Suprapubic skin (tissue), 4 donors: ENCODE measurements around the gene PARD3B. TPM values are rescaled to one million over a fixed set of nuclear protein-coding genes. Genes with fewer than 3 reads are reported as not detected.

Experiments used
- DNase-seq, 2 donors: peaks; one replicate each; pipeline ENCODE4 v3.0.0-alpha.2; 2019; ENCODE audit warnings: low spot score in 2 of 2
- H3K27ac ChIP-seq: fragments of 200-600 bp; sonication (generic); one replicate; pipeline ENCODE4 v1.5.1; 2019
- H3K27me3 ChIP-seq: fragments of 200-600 bp; sonication (generic); one replicate; pipeline ENCODE4 v1.5.1; 2019
- H3K36me3 ChIP-seq: fragments of 200-600 bp; sonication (generic); one replicate; pipeline ENCODE4 v1.5.1; 2019
- H3K4me1 ChIP-seq: fragments of 200-600 bp; sonication (generic); one replicate; pipeline ENCODE4 v1.5.1; 2019
- H3K4me3 ChIP-seq: fragments of 200-600 bp; sonication (generic); one replicate; pipeline ENCODE4 v1.5.1; 2019; ENCODE audit warnings: mild to moderate bottlenecking
- H3K9me3 ChIP-seq: fragments of 200-600 bp; sonication (generic); one replicate; pipeline ENCODE4 v1.5.1; 2019
- CTCF ChIP-seq, 2 donors: fragments of 200-600 bp in 1 of 2; fragments of 450-650 bp in 1 of 2; sonication (generic) in 1 of 2; IDR thresholded peaks; one replicate each; pipeline ENCODE4 v1.5.1; 2016 to 2019; ENCODE audit warnings: antibody characterized with exemption in 2 of 2, mild to moderate bottlenecking in 1 of 2, moderate library complexity in 1 of 2
- EP300 ChIP-seq: sonication (generic); formaldehyde crosslinking; IDR thresholded peaks from one replicate; pipeline ENCODE4 v1.6.1; 2017; ENCODE audit warnings: antibody characterized with exemption
- POLR2A ChIP-seq, 2 donors: fragments of 450-650 bp; IDR thresholded peaks; one replicate each; pipeline ENCODE4 v1.6.1; 2017; ENCODE audit warnings: antibody characterized with exemption in 2 of 2, mild to moderate bottlenecking in 2 of 2, moderate library complexity in 2 of 2
- POLR2AphosphoS5 ChIP-seq, 3 donors: sonication (generic); formaldehyde crosslinking; IDR thresholded peaks; one replicate each; pipeline ENCODE4 v1.6.1; 2017; ENCODE audit warnings: antibody characterized with exemption in 3 of 3
- WGBS: methylation state at CpG from one replicate; pipeline ENCODE4 v1.1.5; 2018; 5-methylcytosine and 5-hydroxymethylcytosine counted together
- total RNA-seq, 4 donors: library from RNA; depleted of rRNA; stranded (reverse); fragments of >200 nt; gene quantifications; one replicate each; pipeline ENCODE4 v1.1.0, GENCODE V29; 2016

PARD3B gene
- total RNA-seq, 4 donors from 2014 or later: 12.5 to 18.9 (median 15.5) TPM

GRCh38 chr2:205133544-205133943 lies 588.3 kb downstream of the PARD3B start:
- Histone ChIP-seq H3K9me3 (no peaks in the 10 kb centered on the region), H3K27me3 (no peaks in the 10 kb centered on the region), H3K36me3 (no peaks in the 10 kb centered on the region), H3K4me3 (no peak overlapping the region), H3K4me1 (no peaks in the 10 kb centered on the region), H3K27ac (no peak overlapping the region)
- WGBS: 91% methylated on average over 1 of the region's 1 CpG
- DNase-seq: no peak
- TF ChIP-seq CTCF (IDR thresholded peaks at IDR 0.05) (no peak), POLR2AphosphoS5 (IDR thresholded peaks at IDR 0.05) (no peak), EP300 (no peak), POLR2A (IDR thresholded peaks at IDR 0.05) (no peak)

- H3K27ac ChIP-seq: no peak overlapping the region
- no peaks in the 10 kb centered on the region for H3K4me1 ChIP-seq
- H3K4me3 ChIP-seq: no peak overlapping the region
- 93% methylated on average over 2 of the region's 2 CpGs for WGBS
- no peaks in the 10 kb centered on the region for H3K9me3 ChIP-seq
- TF ChIP-seq POLR2A (IDR thresholded peaks at IDR 0.05) (no peak), CTCF (IDR thresholded peaks at IDR 0.05) (no peak), POLR2AphosphoS5 (IDR thresholded peaks at IDR 0.05) (no peak), EP300 (no peak)
- no peaks in the 10 kb centered on the region for H3K27me3 ChIP-seq
- no peak for DNase-seq
- no peaks in the 10 kb centered on the region for H3K36me3 ChIP-seq
These were observed 593.5 kb downstream of the PARD3B start for GRCh38 chr2:205138735-205139134.

GRCh38 chr2:205139822-205140463 lies 594.7 kb downstream of the PARD3B start:
- WGBS: 59% methylated on average over 8 of the region's 8 CpGs
- Histone ChIP-seq H3K36me3 (no peaks in the 10 kb centered on the region), H3K4me3 (no peak overlapping the region), H3K27me3 (no peaks in the 10 kb centered on the region), H3K4me1 (no peaks in the 10 kb centered on the region), H3K27ac (no peak overlapping the region), H3K9me3 (no peaks in the 10 kb centered on the region)
- TF ChIP-seq EP300 (no peak), POLR2AphosphoS5 (IDR thresholded peaks at IDR 0.05) (peak in 1 of 3 donors; percentile 8)
- DNase-seq: peak in 1 of 2 donors; percentile 55

GRCh38 chr2:205141381-205141780 lies 596.1 kb downstream of the PARD3B start:
- no peaks in the 10 kb centered on the region for H3K9me3 ChIP-seq
- TF ChIP-seq CTCF (IDR thresholded peaks at IDR 0.05): no peak
- no peak for TF ChIP-seq POLR2AphosphoS5 (IDR thresholded peaks at IDR 0.05)
- no peak for TF ChIP-seq POLR2A (IDR thresholded peaks at IDR 0.05)
- TF ChIP-seq EP300: no peak
- H3K36me3 ChIP-seq: no peaks in the 10 kb centered on the region
- DNase-seq: no peak
- no peaks in the 10 kb centered on the region for H3K27me3 ChIP-seq
- no peaks in the 10 kb centered on the region for H3K4me1 ChIP-seq
- no peak overlapping the region for H3K27ac ChIP-seq
- H3K4me3 ChIP-seq: no peak overlapping the region
- 91% methylated on average over 1 of the region's 1 CpG for WGBS

- no peaks in the 10 kb centered on the region for H3K36me3 ChIP-seq
- no peaks in the 10 kb centered on the region for H3K27me3 ChIP-seq
- no peaks in the 10 kb centered on the region for H3K4me1 ChIP-seq
- no peak overlapping the region for H3K27ac ChIP-seq
- WGBS: 94% methylated on average over 6 of the region's 6 CpGs
- DNase-seq: no peak
- no peak for TF ChIP-seq POLR2A (IDR thresholded peaks at IDR 0.05)
- no peak for TF ChIP-seq POLR2AphosphoS5 (IDR thresholded peaks at IDR 0.05)
- no peak for TF ChIP-seq EP300
- no peak for TF ChIP-seq CTCF (IDR thresholded peaks at IDR 0.05)
- H3K4me3 ChIP-seq: no peak overlapping the region
- no peaks in the 10 kb centered on the region for H3K9me3 ChIP-seq
These were observed 600.6 kb downstream of the PARD3B start for GRCh38 chr2:205145888-205146287.

GRCh38 chr2:205148755-205149154 lies 603.5 kb downstream of the PARD3B start:
- TF ChIP-seq POLR2AphosphoS5 (IDR thresholded peaks at IDR 0.05): no peak
- no peak for TF ChIP-seq EP300
- TF ChIP-seq POLR2A (IDR thresholded peaks at IDR 0.05): no peak
- TF ChIP-seq CTCF (IDR thresholded peaks at IDR 0.05): no peak

More at GRCh38 chr2:205148755-205149154, 603.5 kb downstream of the PARD3B start:
- Histone ChIP-seq H3K27ac (no peak overlapping the region), H3K36me3 (no peaks in the 10 kb centered on the region), H3K4me1 (no peaks in the 10 kb centered on the region), H3K4me3 (no peak overlapping the region), H3K9me3 (no peaks in the 10 kb centered on the region), H3K27me3 (no peaks in the 10 kb centered on the region)
- 86% methylated on average over 2 of the region's 2 CpGs for WGBS
- no peak for DNase-seq
